Measurements from ENCODE around the gene PDE2A. TPM values are rescaled to one million over a fixed set of nuclear protein-coding genes. Genes with fewer than 3 reads are reported as not detected.

The PDE2A gene
- total and polyA plus RNA-seq, 10 of the 15 experiments (the other 5 are each of a cell fraction or from before 2014, with no cell fraction given): 0.06 to 0.15 (median 0.11) TPM; not detected in 6

- no peak for TF ChIP-seq SMC3 (IDR thresholded peaks at IDR 0.05; ENCODE audit: borderline replicate concordance, low read length)
- TF ChIP-seq TBL1XR1 (IDR thresholded peaks at IDR 0.05; ENCODE audit: low read depth, low read length): no peak
- no peak for TF ChIP-seq MTA3 (IDR thresholded peaks at IDR 0.05; ENCODE audit: borderline replicate concordance, low read length)
- no peak for TF ChIP-seq GABPA (IDR thresholded peaks at IDR 0.05; ENCODE audit: low read depth)
- no peak for TF ChIP-seq ZNF622 (IDR thresholded peaks at IDR 0.05)
- no peak for TF ChIP-seq BRCA1 (IDR thresholded peaks at IDR 0.05; ENCODE audit: low read depth, low read length)
- TF ChIP-seq ZNF217 (IDR thresholded peaks at IDR 0.05): no peak
- TF ChIP-seq EGR1 (IDR thresholded peaks at IDR 0.05; ENCODE audit: borderline replicate concordance in 1 of 2, low read depth in 2 of 2, low read length in 2 of 2): no peak
- TF ChIP-seq SUPT20H (IDR thresholded peaks at IDR 0.05; ENCODE audit: borderline replicate concordance, control insufficient read depth, low read depth, low read length): no peak
- TF ChIP-seq CBX5 (IDR thresholded peaks at IDR 0.05; ENCODE audit: low read depth): no peak
- no peak for TF ChIP-seq ASH2L (IDR thresholded peaks at IDR 0.05; ENCODE audit: borderline replicate concordance, low read depth)
- TF ChIP-seq PML (IDR thresholded peaks at IDR 0.05; ENCODE audit: low read length): no peak
- ChIA-PET SMC1A (ENCODE audit: uncharacterized antibody, unreplicated experiment) (interaction anchor here (1.2 kb wide), 1 partner anchor 12 kb away, joined by 5 read pairs; no protein-coding TSS in a partner anchor), RAD21 (ENCODE audit: unreplicated experiment) (no interaction called here), POLR2A (no interaction called here), CTCF (interaction anchor here (1.2 kb wide), 1 partner anchor 12 kb away, joined by 3 read pairs; no protein-coding TSS in a partner anchor)
- ATAC-seq (no peak), DNase-seq (ENCODE audit: low read depth, low spot score) (no peak), FAIRE-seq (no peak)
- Histone ChIP-seq H3K4me3 (no peak overlapping the region), H3K4me1 (ENCODE audit: control insufficient read depth, insufficient read depth, low read length) (no peaks in the 10 kb centered on the region), H3K79me2 (ENCODE audit: control insufficient read depth, insufficient read depth, low read length) (no peaks in the 10 kb centered on the region), H4K20me1 (ENCODE audit: control insufficient read depth, insufficient read depth) (no peaks in the 10 kb centered on the region; the same call in 1 of the 2 replicates), H3K27me3 (replicated peaks in 1 of 2; ENCODE audit: control insufficient read depth in 2 of 2, insufficient read depth in 2 of 2, low read length in 1 of 2) (peaks cover 0 to 3% of the 10 kb centered on the region in 2 experiments; a peak in 2 of 4 replicates), H3K4me2 (ENCODE audit: control insufficient read depth, insufficient read depth) (no peak overlapping the region), H2AFZ (ENCODE audit: control insufficient read depth, low read depth, low read length) (no peak overlapping the region), H3K36me3 (ENCODE audit: control insufficient read depth in 2 of 2, insufficient read depth in 2 of 2, low read length in 1 of 2) (no peaks in the 10 kb centered on the region), H3K9me3 (replicated peaks; ENCODE audit: control insufficient read depth, insufficient read depth, low read length) (no peaks in the 10 kb centered on the region), H3K9ac (ENCODE audit: control insufficient read depth, insufficient read depth, low read length) (no peak overlapping the region), H3K27ac (ENCODE audit: control insufficient read depth, insufficient read depth) (no peak overlapping the region)
- WGBS (ENCODE audit: insufficient coverage, insufficient replicate concordance, low lambda C conversion rate, missing lambda C conversion rate): 41% methylated on average over 11 of the region's 11 CpGs
- intact Hi-C loops (cut with micrococcal nuclease; ENCODE audit: unreplicated experiment) (no loop called here), in situ Hi-C loops (cut with MboI) (no loop called here)
- no TSS peak for BruUV-seq (replicated peaks)
Measured at GRCh38 chr11:72655896-72656464, 18.2 kb downstream of the PDE2A start.
